HepG2 (cell line): ENCODE data around the gene NNMT. TPM values are rescaled to one million over a fixed set of nuclear protein-coding genes. Genes with fewer than 3 reads are reported as not detected.

Experiments
- KDM4B ChIP-seq: sonication (generic); formaldehyde crosslinking; IDR thresholded peaks from 2 replicates; pipeline ENCODE4 v1.4.0; 2020; ENCODE audit warnings: missing genetic modification reagents
- MATR3 ChIP-seq: sonication (generic); formaldehyde crosslinking; IDR thresholded peaks from 2 replicates; pipeline ENCODE4 v1.4.0; 2020; ENCODE audit warnings: missing genetic modification reagents
- POLR2G ChIP-seq: fragments of 200-400 bp; formaldehyde crosslinking; IDR thresholded peaks from 2 replicates; pipeline ENCODE4 v1.6.1; 2018; ENCODE audit warnings: mild to moderate bottlenecking, low read depth, low read length, moderate library complexity
- SNAI1 ChIP-seq: sonication (generic); formaldehyde crosslinking; IDR thresholded peaks from 2 replicates; pipeline ENCODE4 v1.5.0; 2020; ENCODE audit warnings: mild to moderate bottlenecking, missing genetic modification reagents, borderline replicate concordance
- TCF12 ChIP-seq, 2 experiments: fragments of 450-650 bp in 1 of 2; sonication (generic) in 1 of 2; formaldehyde crosslinking in 1 of 2; IDR thresholded peaks; 2 replicates each; pipeline versions ENCODE4 v1.6.1 to v1.8.0; 2017 to 2022; ENCODE audit warnings: antibody characterized with exemption in 1 of 2, mild to moderate bottlenecking in 1 of 2, missing genetic modification reagents in 1 of 2, moderate library complexity in 1 of 2
- ZNF136 ChIP-seq: sonication (generic); formaldehyde crosslinking; IDR thresholded peaks from 2 replicates; pipeline ENCODE4 v1.8.1; 2022; ENCODE audit warnings: low read depth, mild to moderate bottlenecking, moderate library complexity, missing genetic modification reagents
- ZNF382 ChIP-seq: sonication (generic); formaldehyde crosslinking; IDR thresholded peaks from 2 replicates; pipeline ENCODE4 v1.5.0; 2020; ENCODE audit warnings: missing genetic modification reagents, mild to moderate bottlenecking, borderline replicate concordance
- ZNF737 ChIP-seq: sonication (generic); formaldehyde crosslinking; IDR thresholded peaks from 2 replicates; pipeline ENCODE4 v1.5.0; 2020; ENCODE audit warnings: missing genetic modification reagents, mild to moderate bottlenecking, borderline replicate concordance
- ZNF775 ChIP-seq: sonication (generic); formaldehyde crosslinking; IDR thresholded peaks from 2 replicates; pipeline ENCODE4 v1.4.0; 2020; ENCODE audit warnings: missing genetic modification reagents, mild to moderate bottlenecking, moderate library complexity, borderline replicate concordance
- ZNF841 ChIP-seq: sonication (generic); formaldehyde crosslinking; IDR thresholded peaks from 2 replicates; pipeline ENCODE4 v1.8.1; 2023; ENCODE audit warnings: missing genetic modification reagents, borderline replicate concordance
- polyA plus RNA-seq, 8 experiments: library from polyadenylated mRNA; depleted of rRNA in 3 of 8; stranded (reverse) in 7 of 8; unstranded in 1 of 8; fragments of >200 nt; fragmentation: Illumina TruSeq in 4 of 8; extraction: Trizol in 4 of 8; gene quantifications; 2 replicates each; pipeline versions ENCODE4 v1.2.1 to v1.2.3, GENCODE V29; 2011 to 2016; ENCODE audit warnings: low read depth in 4 of 8, missing spikeins in 1 of 8, mixed read lengths in 1 of 8; ENCODE audit not compliant: insufficient read depth in 1 of 8
- total RNA-seq, 5 experiments: library from RNA; depleted of rRNA; stranded (reverse); fragments of >200 nt; fragmentation: Illumina TruSeq; extraction: Trizol; gene quantifications; 2 replicates each; pipeline ENCODE4 v1.2.3, GENCODE V29; 2016; ENCODE audit warnings: low read depth in 1 of 5
- TF ChIP-seq, protein P1 (sequence below): sonication (generic); formaldehyde crosslinking; IDR thresholded peaks from 2 replicates; pipeline ENCODE4 v1.5.1; 2020; ENCODE audit warnings: mild to moderate bottlenecking, missing genetic modification reagents, borderline replicate concordance
- TF ChIP-seq, protein P2 (sequence below), 2 experiments: IDR thresholded peaks; 2 replicates each; pipeline ENCODE4 v1.6.1; 2011 to 2012; ENCODE audit warnings: low read length in 2 of 2, borderline replicate concordance in 1 of 2, low read depth in 1 of 2, mild to moderate bottlenecking in 1 of 2, moderate library complexity in 1 of 2
- TF ChIP-seq, protein P3 (sequence below): fragments of 450-650 bp; IDR thresholded peaks from 2 replicates; pipeline ENCODE4 v1.6.1; 2017; ENCODE audit warnings: mild to moderate bottlenecking
- TF ChIP-seq, protein P4 (sequence below): sonication (generic); formaldehyde crosslinking; IDR thresholded peaks from 2 replicates; pipeline ENCODE4 v1.5.0; 2020; ENCODE audit warnings: missing genetic modification reagents
- TF ChIP-seq, protein P5 (sequence below): sonication (generic); formaldehyde crosslinking; conservative IDR thresholded peaks from 2 replicates; pipeline ENCODE4 v1.4.0; 2020; ENCODE audit warnings: missing genetic modification reagents

The NNMT gene
- total and polyA plus RNA-seq, 2 of the 13 experiments (the other 11 are each of a cell fraction or from before 2014, with no cell fraction given) = 0.13 TPM; not detected in 1

DNA sequence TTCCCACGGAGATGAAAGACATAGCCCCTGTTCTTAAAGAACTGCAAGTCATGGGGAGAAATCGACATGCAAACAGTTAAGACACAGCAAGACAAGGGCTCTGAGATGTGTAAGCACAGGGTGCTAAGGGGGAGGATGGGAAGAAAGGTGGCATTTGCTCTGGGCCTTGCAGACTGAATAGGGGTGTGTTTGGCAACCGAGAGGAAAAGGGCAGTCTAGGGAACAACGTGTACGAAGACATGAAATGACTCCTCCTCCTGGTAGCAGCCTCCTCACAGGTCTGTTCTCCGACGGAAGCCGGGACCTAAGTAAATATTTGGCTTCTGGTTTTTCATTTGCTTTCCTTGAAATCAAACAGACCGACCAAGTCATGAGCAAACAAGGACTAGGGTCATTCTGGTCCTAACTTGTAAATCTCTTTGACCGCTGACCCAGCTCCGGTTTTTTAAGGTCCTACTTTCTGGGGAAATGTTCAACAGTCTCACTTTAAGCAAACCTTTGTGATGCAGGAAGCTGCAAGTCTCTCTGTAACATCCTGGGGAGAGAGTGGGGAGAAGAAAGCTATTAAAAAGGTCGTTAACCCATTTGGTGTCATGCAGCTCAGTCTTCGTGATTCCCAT lies 19.7 kb downstream of the NNMT start (continued):
- TF ChIP-seq, protein P1, sequence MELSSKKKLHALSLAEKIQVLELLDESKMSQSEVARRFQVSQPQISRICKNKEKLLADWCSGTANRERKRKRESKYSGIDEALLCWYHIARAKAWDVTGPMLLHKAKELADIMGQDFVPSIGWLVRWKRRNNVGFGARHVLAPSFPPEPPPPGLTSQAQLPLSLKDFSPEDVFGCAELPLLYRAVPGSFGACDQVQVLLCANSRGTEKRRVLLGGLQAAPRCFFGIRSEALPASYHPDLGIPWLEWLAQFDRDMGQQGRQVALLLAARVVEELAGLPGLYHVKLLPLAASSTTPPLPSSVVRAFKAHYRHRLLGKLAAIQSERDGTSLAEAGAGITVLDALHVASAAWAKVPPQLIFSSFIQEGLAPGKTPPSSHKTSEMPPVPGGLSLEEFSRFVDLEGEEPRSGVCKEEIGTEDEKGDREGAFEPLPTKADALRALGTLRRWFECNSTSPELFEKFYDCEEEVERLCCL = no peak
- TF ChIP-seq TCF12 (IDR thresholded peaks at IDR 0.05) (no peak), TCF12 (CRISPR knock-in tag; IDR thresholded peaks at IDR 0.05) (peak; percentile 56; the same call in 1 of the 2 replicates), MATR3 (CRISPR knock-in tag) (no peak), ZNF737 (CRISPR knock-in tag) (no peak), ZNF775 (CRISPR knock-in tag) (0 out of 2 replicates have a peak, but pooled peaks have one; percentile 36), SNAI1 (CRISPR knock-in tag) (no peak), KDM4B (no peak), ZNF841 (CRISPR knock-in tag) (no peak), POLR2G (no peak), ZNF136 (no peak), ZNF382 (CRISPR knock-in tag) (no peak)
- TF ChIP-seq, protein P2, sequence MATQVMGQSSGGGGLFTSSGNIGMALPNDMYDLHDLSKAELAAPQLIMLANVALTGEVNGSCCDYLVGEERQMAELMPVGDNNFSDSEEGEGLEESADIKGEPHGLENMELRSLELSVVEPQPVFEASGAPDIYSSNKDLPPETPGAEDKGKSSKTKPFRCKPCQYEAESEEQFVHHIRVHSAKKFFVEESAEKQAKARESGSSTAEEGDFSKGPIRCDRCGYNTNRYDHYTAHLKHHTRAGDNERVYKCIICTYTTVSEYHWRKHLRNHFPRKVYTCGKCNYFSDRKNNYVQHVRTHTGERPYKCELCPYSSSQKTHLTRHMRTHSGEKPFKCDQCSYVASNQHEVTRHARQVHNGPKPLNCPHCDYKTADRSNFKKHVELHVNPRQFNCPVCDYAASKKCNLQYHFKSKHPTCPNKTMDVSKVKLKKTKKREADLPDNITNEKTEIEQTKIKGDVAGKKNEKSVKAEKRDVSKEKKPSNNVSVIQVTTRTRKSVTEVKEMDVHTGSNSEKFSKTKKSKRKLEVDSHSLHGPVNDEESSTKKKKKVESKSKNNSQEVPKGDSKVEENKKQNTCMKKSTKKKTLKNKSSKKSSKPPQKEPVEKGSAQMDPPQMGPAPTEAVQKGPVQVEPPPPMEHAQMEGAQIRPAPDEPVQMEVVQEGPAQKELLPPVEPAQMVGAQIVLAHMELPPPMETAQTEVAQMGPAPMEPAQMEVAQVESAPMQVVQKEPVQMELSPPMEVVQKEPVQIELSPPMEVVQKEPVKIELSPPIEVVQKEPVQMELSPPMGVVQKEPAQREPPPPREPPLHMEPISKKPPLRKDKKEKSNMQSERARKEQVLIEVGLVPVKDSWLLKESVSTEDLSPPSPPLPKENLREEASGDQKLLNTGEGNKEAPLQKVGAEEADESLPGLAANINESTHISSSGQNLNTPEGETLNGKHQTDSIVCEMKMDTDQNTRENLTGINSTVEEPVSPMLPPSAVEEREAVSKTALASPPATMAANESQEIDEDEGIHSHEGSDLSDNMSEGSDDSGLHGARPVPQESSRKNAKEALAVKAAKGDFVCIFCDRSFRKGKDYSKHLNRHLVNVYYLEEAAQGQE (IDR thresholded peaks at IDR 0.05; ENCODE audit: borderline replicate concordance in 1 of 2, low read depth in 1 of 2, low read length in 2 of 2) = peak in 1 of 2 experiments; percentile 69; a peak in 1 of 4 replicates
- TF ChIP-seq, protein P3, sequence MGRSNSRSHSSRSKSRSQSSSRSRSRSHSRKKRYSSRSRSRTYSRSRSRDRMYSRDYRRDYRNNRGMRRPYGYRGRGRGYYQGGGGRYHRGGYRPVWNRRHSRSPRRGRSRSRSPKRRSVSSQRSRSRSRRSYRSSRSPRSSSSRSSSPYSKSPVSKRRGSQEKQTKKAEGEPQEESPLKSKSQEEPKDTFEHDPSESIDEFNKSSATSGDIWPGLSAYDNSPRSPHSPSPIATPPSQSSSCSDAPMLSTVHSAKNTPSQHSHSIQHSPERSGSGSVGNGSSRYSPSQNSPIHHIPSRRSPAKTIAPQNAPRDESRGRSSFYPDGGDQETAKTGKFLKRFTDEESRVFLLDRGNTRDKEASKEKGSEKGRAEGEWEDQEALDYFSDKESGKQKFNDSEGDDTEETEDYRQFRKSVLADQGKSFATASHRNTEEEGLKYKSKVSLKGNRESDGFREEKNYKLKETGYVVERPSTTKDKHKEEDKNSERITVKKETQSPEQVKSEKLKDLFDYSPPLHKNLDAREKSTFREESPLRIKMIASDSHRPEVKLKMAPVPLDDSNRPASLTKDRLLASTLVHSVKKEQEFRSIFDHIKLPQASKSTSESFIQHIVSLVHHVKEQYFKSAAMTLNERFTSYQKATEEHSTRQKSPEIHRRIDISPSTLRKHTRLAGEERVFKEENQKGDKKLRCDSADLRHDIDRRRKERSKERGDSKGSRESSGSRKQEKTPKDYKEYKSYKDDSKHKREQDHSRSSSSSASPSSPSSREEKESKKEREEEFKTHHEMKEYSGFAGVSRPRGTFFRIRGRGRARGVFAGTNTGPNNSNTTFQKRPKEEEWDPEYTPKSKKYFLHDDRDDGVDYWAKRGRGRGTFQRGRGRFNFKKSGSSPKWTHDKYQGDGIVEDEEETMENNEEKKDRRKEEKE = no peak
- TF ChIP-seq, protein P4, sequence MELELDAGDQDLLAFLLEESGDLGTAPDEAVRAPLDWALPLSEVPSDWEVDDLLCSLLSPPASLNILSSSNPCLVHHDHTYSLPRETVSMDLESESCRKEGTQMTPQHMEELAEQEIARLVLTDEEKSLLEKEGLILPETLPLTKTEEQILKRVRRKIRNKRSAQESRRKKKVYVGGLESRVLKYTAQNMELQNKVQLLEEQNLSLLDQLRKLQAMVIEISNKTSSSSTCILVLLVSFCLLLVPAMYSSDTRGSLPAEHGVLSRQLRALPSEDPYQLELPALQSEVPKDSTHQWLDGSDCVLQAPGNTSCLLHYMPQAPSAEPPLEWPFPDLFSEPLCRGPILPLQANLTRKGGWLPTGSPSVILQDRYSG (CRISPR knock-in tag) = no peak
- TF ChIP-seq, protein P5, sequence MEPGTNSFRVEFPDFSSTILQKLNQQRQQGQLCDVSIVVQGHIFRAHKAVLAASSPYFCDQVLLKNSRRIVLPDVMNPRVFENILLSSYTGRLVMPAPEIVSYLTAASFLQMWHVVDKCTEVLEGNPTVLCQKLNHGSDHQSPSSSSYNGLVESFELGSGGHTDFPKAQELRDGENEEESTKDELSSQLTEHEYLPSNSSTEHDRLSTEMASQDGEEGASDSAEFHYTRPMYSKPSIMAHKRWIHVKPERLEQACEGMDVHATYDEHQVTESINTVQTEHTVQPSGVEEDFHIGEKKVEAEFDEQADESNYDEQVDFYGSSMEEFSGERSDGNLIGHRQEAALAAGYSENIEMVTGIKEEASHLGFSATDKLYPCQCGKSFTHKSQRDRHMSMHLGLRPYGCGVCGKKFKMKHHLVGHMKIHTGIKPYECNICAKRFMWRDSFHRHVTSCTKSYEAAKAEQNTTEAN (CRISPR knock-in tag) = no peak
